Activated B cell treated with CpG ODN at 0.5 μM for 24 hours (primary cell): Measurements from ENCODE around the gene PTPRR. TPM values are rescaled to one million over a fixed set of nuclear protein-coding genes. Genes with fewer than 3 reads are reported as not detected.
A peak's percentile ranks its signal among the peaks of the same experiment; 100 is the strongest.

Experiments used
- ATAC-seq: fragments of 200-7000 bp; cut with Tn5 transposase; one replicate; pipeline ENCODE4 v1.10.0; 2021; ENCODE audit warnings: low read depth, mild to moderate bottlenecking, moderate library complexity
- CTCF ChIA-PET: fragments of 350-600 bp; sonication (Branson Sonifier 250); formaldehyde crosslinking; loops from one replicate; lab custom pipeline; 2021; ENCODE audit warnings: antibody characterized with exemption; lab: Charles Lee
- POLR2A ChIA-PET: fragments of 350-600 bp; sonication (Branson Sonifier 250); formaldehyde crosslinking; loops from one replicate; lab custom pipeline; 2021; ENCODE audit warnings: antibody characterized with exemption; lab: Charles Lee
- DNase-seq: peaks from one replicate; pipeline ENCODE4 v3.0.0; 2022
- H3K27ac Mint-ChIP-seq: one replicate; pipeline ENCODE4 v1.8.0; 2020; ENCODE audit warnings: mixed read lengths
- H3K27me3 Mint-ChIP-seq: one replicate; pipeline ENCODE4 v1.8.0; 2021; ENCODE audit warnings: mixed read lengths
- H3K36me3 Mint-ChIP-seq: one replicate; pipeline ENCODE4 v1.8.0; 2021; ENCODE audit warnings: low read depth, mixed read lengths
- H3K4me1 Mint-ChIP-seq: one replicate; pipeline ENCODE4 v1.8.0; 2021; ENCODE audit warnings: mixed read lengths
- H3K4me3 Mint-ChIP-seq: one replicate; pipeline ENCODE4 v1.8.0; 2020; ENCODE audit warnings: mild to moderate bottlenecking, mixed read lengths
- H3K9me3 Mint-ChIP-seq: one replicate; pipeline ENCODE4 v1.8.0; 2020; ENCODE audit warnings: mixed read lengths
- CTCF ChIP-seq: fragments of 200-600 bp; IDR thresholded peaks from one replicate; pipeline ENCODE4 v1.8.0; 2022; ENCODE audit warnings: antibody characterized with exemption, mild to moderate bottlenecking
- intact Hi-C: fragments of 100-400 bp; cut with micrococcal nuclease; formaldehyde crosslinking; loops from one replicate; pipeline ENCODE4 v1.15.1; 2024
- total RNA-seq: library from RNA; stranded (reverse); gene quantifications from 2 replicates; pipeline ENCODE4 v1.2.3, GENCODE V29; 2022

PTPRR gene
- total RNA-seq, 1 donor from 2014 or later, result not detected

GRCh38 chr12:70609739-70610491 is 310.6 kb downstream of the PTPRR start:
- no peak for TF ChIP-seq CTCF
- no peaks in the 10 kb centered on the region for H3K9me3 Mint-ChIP-seq
- DNase-seq, result no peak
- no peak for ATAC-seq
- H3K27ac Mint-ChIP-seq, result no peak overlapping the region
- peaks cover 5% of the 10 kb centered on the region for H3K4me1 Mint-ChIP-seq
- peaks cover 31% of the 10 kb centered on the region for H3K27me3 Mint-ChIP-seq
- ChIA-PET POLR2A (no interaction called here), CTCF (no interaction called here)
- intact Hi-C loops, result no loop called here
- H3K4me3 Mint-ChIP-seq, result peak overlapping the region; percentile 24
- H3K36me3 Mint-ChIP-seq, result no peaks in the 10 kb centered on the region

- H3K4me3 Mint-ChIP-seq, result peak overlapping the region; percentile 6
- no peaks in the 10 kb centered on the region for H3K9me3 Mint-ChIP-seq
- ChIA-PET POLR2A (no interaction called here), CTCF (no interaction called here)
- H3K4me1 Mint-ChIP-seq, result peaks cover 5% of the 10 kb centered on the region
- TF ChIP-seq CTCF, result no peak
- H3K36me3 Mint-ChIP-seq, result no peaks in the 10 kb centered on the region
- DNase-seq (no peak), ATAC-seq (no peak)
- intact Hi-C loops, result no loop called here
- no peak overlapping the region for H3K27ac Mint-ChIP-seq
- peaks cover 35% of the 10 kb centered on the region for H3K27me3 Mint-ChIP-seq
These were observed 311.3 kb downstream of the PTPRR start for GRCh38 chr12:70609203-70609602.

GRCh38 chr12:70608184-70608583 is 312.4 kb downstream of the PTPRR start:
- peaks cover 31% of the 10 kb centered on the region for H3K27me3 Mint-ChIP-seq
- H3K36me3 Mint-ChIP-seq, result no peaks in the 10 kb centered on the region
- H3K9me3 Mint-ChIP-seq, result no peaks in the 10 kb centered on the region
- TF ChIP-seq CTCF, result no peak
- ATAC-seq (no peak), DNase-seq (no peak)
- intact Hi-C loops, result no loop called here
- H3K4me1 Mint-ChIP-seq, result peaks cover 5% of the 10 kb centered on the region
- H3K27ac Mint-ChIP-seq, result no peak overlapping the region
- H3K4me3 Mint-ChIP-seq, result no peak overlapping the region
- POLR2A ChIA-PET, result no interaction called here
- CTCF ChIA-PET, result no interaction called here

GRCh38 chr12:70607107-70607506 is 313.4 kb downstream of the PTPRR start:
- H3K27ac Mint-ChIP-seq, result no peak overlapping the region
- no peak for DNase-seq
- TF ChIP-seq CTCF, result no peak
- H3K36me3 Mint-ChIP-seq, result no peaks in the 10 kb centered on the region
- peaks cover 34% of the 10 kb centered on the region for H3K27me3 Mint-ChIP-seq
- ATAC-seq, result no peak
- POLR2A ChIA-PET, result no interaction called here
- intact Hi-C loops, result no loop called here
- CTCF ChIA-PET, result no interaction called here
- no peak overlapping the region for H3K4me3 Mint-ChIP-seq
- H3K9me3 Mint-ChIP-seq, result no peaks in the 10 kb centered on the region
- H3K4me1 Mint-ChIP-seq, result peaks cover 5% of the 10 kb centered on the region

- TF ChIP-seq CTCF, result no peak
- POLR2A ChIA-PET, result no interaction called here
- CTCF ChIA-PET, result no interaction called here
These were observed 314.6 kb downstream of the PTPRR start for GRCh38 chr12:70605976-70606375.

More at GRCh38 chr12:70605976-70606375, 314.6 kb downstream of the PTPRR start:
- H3K4me3 Mint-ChIP-seq, result no peak overlapping the region
- H3K27ac Mint-ChIP-seq, result no peak overlapping the region
- no peaks in the 10 kb centered on the region for H3K36me3 Mint-ChIP-seq
- ATAC-seq, result no peak
- no peak for DNase-seq
- intact Hi-C loops, result no loop called here
- H3K27me3 Mint-ChIP-seq, result peaks cover 34% of the 10 kb centered on the region
- no peaks in the 10 kb centered on the region for H3K9me3 Mint-ChIP-seq
- peaks cover 5% of the 10 kb centered on the region for H3K4me1 Mint-ChIP-seq
